BJ (cell line): ENCODE measurements around the gene INKA1. TPM values are rescaled to one million over a fixed set of nuclear protein-coding genes. Genes with fewer than 3 reads are reported as not detected.
A peak's percentile ranks its signal among the peaks of the same experiment; 100 is the strongest.

ENCODE experiments used
- CTCF ChIA-PET: fragments of 350-600 bp; formaldehyde crosslinking; extraction: SDS; loops from one replicate; lab custom pipeline; 2021; ENCODE audit warnings: antibody characterized with exemption, inconsistent platforms; lab: Yijun Ruan, JAX
- POLR2A ChIA-PET: fragments of 300-600 bp; sonication (Branson Sonifier 250); formaldehyde crosslinking; extraction: SDS; loops from one replicate; lab custom pipeline; 2021; ENCODE audit warnings: antibody characterized with exemption; lab: Charles Lee
- DNase-seq: peaks from one replicate; pipeline ENCODE4 v3.0.0-alpha.2; 2011; ENCODE audit warnings: low read depth
- H3K27me3 ChIP-seq: 2 replicates; pipeline ENCODE4 v1.6.0; 2011; ENCODE audit warnings: low read length; ENCODE audit not compliant: control insufficient read depth, insufficient read depth
- H3K36me3 ChIP-seq: 2 replicates; pipeline ENCODE4 v1.5.1; 2011; ENCODE audit warnings: low read length; ENCODE audit not compliant: control insufficient read depth, insufficient read depth
- H3K4me3 ChIP-seq: 2 replicates; pipeline ENCODE4 v1.5.1; 2011; ENCODE audit warnings: low read depth, mild to moderate bottlenecking, control low read depth, low read length
- polyA plus RNA-seq: library from polyadenylated mRNA; depleted of rRNA; stranded (reverse); fragments of >200 nt; gene quantifications from 2 replicates; pipeline ENCODE4 v1.2.3, GENCODE V29; 2011
- TF ChIP-seq, protein P1 (sequence below): IDR thresholded peaks from 2 replicates; pipeline ENCODE4 v1.5.1; 2011; ENCODE audit warnings: low read depth, mild to moderate bottlenecking, control low read depth, inconsistent platforms, low read length, moderate library complexity; ENCODE audit not compliant: insufficient read depth

INKA1 gene
- polyA plus RNA-seq, 1 experiment = 4.4 TPM

GRCh38 chr3:49801160-49801559 is 1.9 kb upstream of the INKA1 start:
- TF ChIP-seq, protein P1, sequence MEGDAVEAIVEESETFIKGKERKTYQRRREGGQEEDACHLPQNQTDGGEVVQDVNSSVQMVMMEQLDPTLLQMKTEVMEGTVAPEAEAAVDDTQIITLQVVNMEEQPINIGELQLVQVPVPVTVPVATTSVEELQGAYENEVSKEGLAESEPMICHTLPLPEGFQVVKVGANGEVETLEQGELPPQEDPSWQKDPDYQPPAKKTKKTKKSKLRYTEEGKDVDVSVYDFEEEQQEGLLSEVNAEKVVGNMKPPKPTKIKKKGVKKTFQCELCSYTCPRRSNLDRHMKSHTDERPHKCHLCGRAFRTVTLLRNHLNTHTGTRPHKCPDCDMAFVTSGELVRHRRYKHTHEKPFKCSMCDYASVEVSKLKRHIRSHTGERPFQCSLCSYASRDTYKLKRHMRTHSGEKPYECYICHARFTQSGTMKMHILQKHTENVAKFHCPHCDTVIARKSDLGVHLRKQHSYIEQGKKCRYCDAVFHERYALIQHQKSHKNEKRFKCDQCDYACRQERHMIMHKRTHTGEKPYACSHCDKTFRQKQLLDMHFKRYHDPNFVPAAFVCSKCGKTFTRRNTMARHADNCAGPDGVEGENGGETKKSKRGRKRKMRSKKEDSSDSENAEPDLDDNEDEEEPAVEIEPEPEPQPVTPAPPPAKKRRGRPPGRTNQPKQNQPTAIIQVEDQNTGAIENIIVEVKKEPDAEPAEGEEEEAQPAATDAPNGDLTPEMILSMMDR = no peak
- Histone ChIP-seq H3K36me3 (no peaks in the 10 kb centered on the region), H3K4me3 (no peak overlapping the region), H3K27me3 (no peaks in the 10 kb centered on the region)
- POLR2A ChIA-PET = no interaction called here
- DNase-seq = no peak
- CTCF ChIA-PET = interaction anchor here (0.9 to 13.4 kb wide), 8 partner anchors 11 to 473 kb away, joined by 4 to 287 read pairs (median 12); partner anchors contain the start of gene UBA7

DNA sequence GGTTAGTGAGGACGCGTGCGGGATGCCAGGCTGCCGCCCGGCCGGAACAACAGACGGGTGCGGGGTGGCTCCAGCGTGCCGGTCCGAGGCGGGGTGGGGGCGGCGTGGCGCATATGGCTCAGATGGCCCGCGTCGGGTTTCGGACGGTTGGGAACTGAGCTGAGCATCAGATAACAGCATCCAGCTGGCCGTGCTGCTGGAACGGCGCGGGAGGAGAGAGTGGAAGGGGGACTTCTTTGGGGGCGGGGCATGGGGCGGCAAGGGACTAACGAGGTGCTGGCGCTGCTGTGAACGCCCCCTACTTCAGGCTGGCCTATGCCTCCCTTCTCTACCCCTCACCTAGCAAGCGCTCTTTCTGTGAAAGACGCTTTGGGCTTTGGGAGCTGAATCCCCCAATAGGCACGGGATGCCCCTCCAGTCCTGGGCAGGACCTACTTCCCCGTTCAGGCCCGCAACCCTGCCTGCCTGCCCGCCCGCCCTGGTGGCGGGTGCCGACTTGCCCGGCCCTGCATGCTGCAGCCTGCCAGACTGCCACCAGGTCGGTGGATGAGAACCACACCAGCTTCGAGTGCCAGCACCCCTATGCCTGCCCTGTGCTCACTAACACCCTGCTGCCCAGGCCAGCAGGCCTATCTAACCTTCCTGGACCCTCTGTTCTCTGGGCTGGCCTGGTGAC is 542 bp downstream of the INKA1 start:
- H3K4me3 ChIP-seq = peak overlapping the region; percentile 79
- H3K36me3 ChIP-seq = no peaks in the 10 kb centered on the region; the same call in 1 of the 2 replicates
- ChIA-PET POLR2A (interaction anchor here (0.6 to 2.1 kb wide), 3 partner anchors 18 to 480 kb away, joined by 5 to 15 read pairs (median 8); partner anchors contain the start of gene IP6K1), CTCF (interaction anchor here (0.7 to 13.4 kb wide), 32 partner anchors 9 to 387 kb away, joined by 3 to 287 read pairs (median 5); partner anchors contain the start of genes GMPPB, IP6K1, TRAIP and UBA7)
- no peak for DNase-seq
- TF ChIP-seq, protein P1 = 0 out of 2 replicates have a peak, but pooled peaks have one; percentile 17
- H3K27me3 ChIP-seq = no peaks in the 10 kb centered on the region

DNA sequence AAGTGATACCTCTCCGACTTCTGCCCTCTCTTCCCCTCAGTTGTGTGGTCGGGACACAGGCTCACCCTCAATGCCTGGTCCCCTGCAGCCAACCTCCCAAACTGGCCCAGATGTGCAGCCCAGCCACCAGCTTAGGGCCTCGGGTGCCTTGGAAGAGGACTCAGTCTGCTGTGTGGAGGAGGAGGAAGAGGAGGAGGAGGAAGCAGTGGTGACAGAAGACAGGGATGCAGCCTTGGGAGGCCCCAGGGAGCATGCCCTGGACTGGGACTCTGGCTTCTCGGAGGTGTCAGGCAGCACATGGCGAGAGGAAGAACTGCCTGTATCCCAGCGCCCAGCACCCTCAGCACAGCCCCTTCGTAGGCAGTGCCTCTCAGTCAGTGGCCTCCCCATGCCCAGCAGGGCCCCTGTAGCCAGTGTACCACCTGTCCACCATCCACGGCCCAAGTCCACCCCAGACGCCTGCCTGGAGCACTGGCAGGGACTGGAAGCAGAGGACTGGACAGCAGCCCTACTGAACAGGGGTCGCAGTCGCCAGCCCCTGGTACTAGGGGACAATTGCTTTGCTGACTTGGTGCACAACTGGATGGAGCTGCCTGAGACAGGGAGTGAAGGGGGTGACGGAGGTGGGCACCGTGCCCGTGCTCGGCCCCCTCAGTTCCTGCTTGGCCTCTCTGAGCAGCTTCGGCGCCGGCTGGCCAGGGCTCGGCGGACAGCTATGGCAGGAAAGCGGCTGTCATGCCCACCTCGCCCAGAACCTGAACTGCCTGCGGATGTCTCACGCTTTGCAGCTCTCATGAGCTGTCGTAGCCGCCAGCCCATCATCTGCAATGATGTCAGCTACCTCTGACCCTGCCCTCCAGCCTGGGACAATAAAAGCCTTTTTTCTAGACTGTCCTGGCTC is 1.3 kb downstream of the INKA1 start:
- CTCF ChIA-PET = interaction anchor here (1.0 to 13.4 kb wide), 10 partner anchors 8 to 125 kb away, joined by 3 to 287 read pairs (median 4); partner anchors contain the start of genes IP6K1, MON1A and UBA7

DNA sequence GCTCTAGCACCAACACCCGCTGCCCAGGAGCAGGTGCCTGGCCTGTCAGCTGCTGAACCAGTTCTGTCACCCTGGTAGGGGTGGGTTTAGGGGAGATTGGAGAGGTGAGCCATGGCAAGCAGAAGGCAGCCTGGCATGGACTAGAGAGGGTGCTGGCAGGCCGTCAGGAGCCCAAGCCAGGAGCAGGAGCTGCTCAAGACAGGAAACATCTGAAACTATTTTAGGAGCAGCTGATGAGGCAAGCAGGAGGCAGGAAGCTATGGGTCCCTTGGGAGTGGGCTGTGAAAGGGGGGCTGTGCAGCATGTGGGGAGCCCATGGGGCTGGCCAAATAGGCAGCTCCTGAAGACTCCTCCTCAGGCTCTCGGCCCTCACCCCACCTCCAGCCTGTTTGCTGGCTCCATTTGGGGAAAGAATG is 2.3 kb downstream of the INKA1 start:
- H3K27me3 ChIP-seq = no peaks in the 10 kb centered on the region
- ChIA-PET CTCF (interaction anchor here (0.7 to 13.4 kb wide), 6 partner anchors 8 to 518 kb away, joined by 3 to 287 read pairs (median 3); partner anchors contain the start of genes IP6K1, MON1A and UBA7), POLR2A (interaction anchor here (0.8 kb wide), 1 partner anchor 19 kb away, joined by 4 read pairs; the partner anchor contains the start of gene IP6K1)
- H3K36me3 ChIP-seq = peaks cover 9% of the 10 kb centered on the region
- TF ChIP-seq, protein P1 = no peak
- no peak overlapping the region for H3K4me3 ChIP-seq
- no peak for DNase-seq

More for the DNA sequence above, 1.3 kb downstream of the INKA1 start:
- DNase-seq = no peak
- TF ChIP-seq, protein P1 = no peak
- POLR2A ChIA-PET = interaction anchor here (2.1 kb wide), 1 partner anchor 18 kb away, joined by 8 read pairs; the partner anchor contains the start of gene IP6K1
- Histone ChIP-seq H3K36me3 (peaks cover 4% of the 10 kb centered on the region), H3K27me3 (no peaks in the 10 kb centered on the region), H3K4me3 (peak overlapping the region; percentile 79)
